GM23248 (cell line): ENCODE measurements around the gene FBXO46. TPM values are rescaled to one million over a fixed set of nuclear protein-coding genes. Genes with fewer than 3 reads are reported as not detected.
A peak's percentile ranks its signal among the peaks of the same experiment; 100 is the strongest.
"Not testable (repeated sequence)": the region's sequence is repeated elsewhere in the genome, so short reads cannot be mapped to it uniquely, and the experiment has no call there.

Experiments
- DNase-seq: peaks from one replicate; pipeline ENCODE4 v3.0.0-alpha.2; 2015
- H2AFZ ChIP-seq: fragments of 200-600 bp; sonication (generic); 2 replicates; pipeline ENCODE4 v1.6.1; 2016; ENCODE audit warnings: antibody characterized with exemption
- H3F3A ChIP-seq: fragments of 200-600 bp; sonication (generic); 2 replicates; pipeline ENCODE4 v1.6.1; 2016; ENCODE audit warnings: mild to moderate bottlenecking, antibody characterized with exemption, mixed run types; ENCODE audit not compliant: insufficient read depth
- H3K27ac ChIP-seq: fragments of 200-600 bp; sonication (generic); 2 replicates; pipeline ENCODE4 v1.5.1; 2016; ENCODE audit warnings: mild to moderate bottlenecking
- H3K27me3 ChIP-seq: fragments of 200-600 bp; sonication (generic); replicated peaks from 2 replicates; pipeline ENCODE4 v1.6.1; 2016; ENCODE audit warnings: mild to moderate bottlenecking; ENCODE audit not compliant: insufficient read depth
- H3K36me3 ChIP-seq: fragments of 200-600 bp; sonication (generic); 2 replicates; pipeline ENCODE4 v1.6.1; 2016; ENCODE audit warnings: low read depth, mild to moderate bottlenecking
- H3K4me1 ChIP-seq: fragments of 200-600 bp; sonication (generic); 2 replicates; pipeline ENCODE4 v1.6.1; 2016; ENCODE audit warnings: mild to moderate bottlenecking; ENCODE audit not compliant: insufficient read depth
- H3K4me2 ChIP-seq: fragments of 200-600 bp; sonication (generic); one replicate; pipeline ENCODE4 v1.6.1; 2016; ENCODE audit warnings: mild to moderate bottlenecking; ENCODE audit not compliant: unreplicated experiment
- H3K4me3 ChIP-seq: fragments of 200-600 bp; sonication (generic); 2 replicates; pipeline ENCODE4 v1.5.1; 2016; ENCODE audit warnings: mild to moderate bottlenecking
- H3K79me2 ChIP-seq: fragments of 200-600 bp; sonication (generic); 2 replicates; pipeline ENCODE4 v1.6.1; 2016; ENCODE audit warnings: mild to moderate bottlenecking; ENCODE audit not compliant: insufficient read depth
- H3K9ac ChIP-seq: fragments of 200-600 bp; sonication (generic); 2 replicates; pipeline ENCODE4 v1.6.1; 2016; ENCODE audit warnings: mild to moderate bottlenecking
- H3K9me2 ChIP-seq: fragments of 200-600 bp; sonication (generic); 2 replicates; pipeline ENCODE4 v1.6.1; 2016; ENCODE audit warnings: mixed run types, mild to moderate bottlenecking, moderate library complexity; ENCODE audit not compliant: insufficient read depth
- H3K9me3 ChIP-seq: fragments of 200-600 bp; sonication (generic); one replicate; pipeline ENCODE4 v1.6.1; 2017; ENCODE audit warnings: low read depth
- H4K20me1 ChIP-seq: fragments of 200-600 bp; sonication (generic); 2 replicates; pipeline ENCODE4 v1.6.0; 2016; ENCODE audit not compliant: insufficient read depth
- EZH2 ChIP-seq: fragments of 200-600 bp; sonication (generic); IDR thresholded peaks from 2 replicates; pipeline ENCODE4 v1.6.1; 2018; ENCODE audit warnings: antibody characterized with exemption, mild to moderate bottlenecking; ENCODE audit not compliant: insufficient read depth, poor library complexity, severe bottlenecking
- EZH2phosphoT487 ChIP-seq: fragments of 200-600 bp; sonication (generic); IDR thresholded peaks from 2 replicates; pipeline ENCODE4 v1.6.1; 2018; ENCODE audit warnings: antibody characterized with exemption, moderate library complexity, mild to moderate bottlenecking, low read depth; ENCODE audit not compliant: insufficient read depth
- WGBS, 2 experiments: methylation state at CpG; one replicate each; pipeline ENCODE4 v1.1.6; 2015 to 2017; ENCODE audit warnings: low lambda C conversion rate in 2 of 2, low coverage in 1 of 2; ENCODE audit errors: missing lambda C conversion rate in 2 of 2; 5-methylcytosine and 5-hydroxymethylcytosine counted together
- in situ Hi-C: fragments of 300-500 bp; cut with MboI; formaldehyde crosslinking; loops from 2 replicates; pipeline ENCODE4 v1.15.0; 2020
- polyA plus RNA-seq: library from polyadenylated mRNA; unstranded; fragments of >200 nt; fragmentation: Nextera tagmentation; extraction: Ambion mirVana; gene quantifications from 2 replicates; pipeline ENCODE4 v1.2.1, GENCODE V29; 2016
- total RNA-seq: library from RNA; depleted of rRNA; stranded (reverse); fragments of >200 nt; shearing (Covaris generic); gene quantifications from 2 replicates; pipeline ENCODE4 v1.2.3, GENCODE V29; 2014

The FBXO46 gene
- total and polyA plus RNA-seq, 2 experiments from 2014 or later = 3.1 to 6.3 TPM

DNA sequence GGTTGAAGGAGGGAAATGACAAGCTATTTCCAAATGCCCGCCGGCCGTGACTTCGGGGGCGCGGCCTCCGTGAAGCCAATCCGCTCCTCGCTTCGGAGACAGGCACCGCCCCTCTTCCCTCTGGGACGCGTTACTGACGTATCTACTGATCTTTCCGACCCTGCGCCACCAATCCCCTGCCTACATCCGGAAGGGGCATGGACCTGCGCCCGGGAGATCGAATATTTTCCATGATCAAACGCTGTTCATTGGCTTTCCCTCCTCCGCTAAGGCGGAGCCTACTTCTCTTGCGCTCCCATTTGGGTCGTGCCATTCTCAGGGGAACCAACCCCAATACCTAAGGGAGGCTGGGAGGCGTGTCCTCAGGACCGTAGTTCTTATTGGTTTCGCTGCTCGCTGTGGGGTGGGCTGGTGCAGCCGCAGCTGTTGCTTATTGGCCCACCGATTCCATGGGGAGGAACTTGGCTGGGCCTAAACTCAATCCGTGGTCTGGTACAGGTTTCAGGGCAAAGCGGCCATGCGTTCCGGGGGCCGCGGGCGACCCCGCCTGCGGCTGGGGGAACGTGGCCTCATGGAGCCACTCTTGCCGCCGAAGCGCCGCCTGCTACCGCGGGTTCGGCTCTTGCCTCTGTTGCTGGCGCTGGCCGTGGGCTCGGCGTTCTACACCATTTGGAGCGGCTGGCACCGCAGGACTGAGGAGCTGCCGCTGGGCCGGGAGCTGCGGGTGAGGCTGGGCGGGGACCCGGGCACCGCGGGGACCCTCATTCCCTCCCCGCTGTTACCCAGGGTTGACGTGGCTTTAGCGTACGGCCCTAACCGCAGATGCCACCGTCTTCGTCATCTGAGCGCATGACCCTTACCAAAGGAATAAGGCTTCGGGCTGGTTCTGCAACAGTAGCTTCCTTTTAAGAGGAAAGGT lies 38.2 kb downstream of the FBXO46 start, which contains the start of gene QPCTL:
Gene QPCTL (plus strand): TSS at position 480 of the 919 bp plus-strand sequence. CDS start 38 bp downstream, at position 518.
- Histone ChIP-seq H3K9me2 (no peaks in the 10 kb centered on the region), H3F3A (no peaks in the 10 kb centered on the region), H3K9ac (peak within 1 kb of the TSS; percentile 95), H4K20me1 (no peaks in the 10 kb centered on the region), H3K79me2 (peaks cover 35% of the 10 kb centered on the region), H3K4me3 (peak within 1 kb of the TSS; percentile 86), H3K4me1 (peaks cover 5% of the 10 kb centered on the region; the same call in 1 of the 2 replicates), H3K36me3 (peaks cover 10% of the 10 kb centered on the region; the same call in 1 of the 2 replicates), H3K9me3 (no peaks in the 10 kb centered on the region), H3K27ac (peak within 1 kb of the TSS; percentile 89), H3K27me3 (no peaks in the 10 kb centered on the region), H3K4me2 (peak within 1 kb of the TSS; percentile 93), H2AFZ (peak within 1 kb of the TSS; percentile 92)
- peak; percentile 100 for DNase-seq
- in situ Hi-C loops = no loop called here
- 0 to 1% methylated on average over 55 to 69 of the region's 70 CpGs for WGBS, 2 experiments
- no peak for TF ChIP-seq EZH2
- no peak for TF ChIP-seq EZH2phosphoT487

DNA sequence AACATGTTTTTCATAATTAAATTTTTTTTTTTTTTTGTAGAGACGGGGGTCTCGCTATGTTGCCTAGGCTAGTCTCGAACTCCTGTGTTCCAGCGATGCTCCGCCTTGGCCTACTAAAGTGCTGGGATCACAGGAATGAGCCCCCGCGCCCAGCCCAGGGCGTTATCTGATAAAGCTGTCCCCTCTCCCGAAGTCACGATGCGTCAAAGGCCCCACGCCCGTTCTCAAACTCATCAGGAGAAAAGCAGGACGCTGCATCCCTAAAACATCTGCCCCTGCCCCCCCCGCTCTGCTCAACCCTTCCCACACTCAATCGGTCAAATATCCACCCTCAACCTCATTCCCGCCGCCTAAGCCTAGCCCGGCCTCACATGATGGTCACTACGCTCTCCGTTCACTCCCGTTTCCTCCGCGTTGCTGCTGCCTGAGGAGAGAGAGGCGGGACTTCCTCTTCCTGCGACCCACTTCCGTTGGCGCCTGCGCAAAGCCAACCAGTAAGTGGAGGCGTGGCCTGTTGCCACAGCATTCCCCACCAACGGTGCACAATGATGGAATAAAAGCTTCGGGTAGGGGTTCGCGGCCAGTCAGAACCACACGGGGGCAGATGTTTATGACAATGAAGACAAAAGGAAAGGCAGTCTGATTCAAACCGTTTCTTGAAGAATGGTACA lies 39.0 kb downstream of the FBXO46 start, which contains the start of gene SNRPD2:
Gene SNRPD2 (minus strand): TSS at position 438 of the 671 bp plus-strand sequence. CDS start 65 bp downstream, at position 373.
- Histone ChIP-seq H3K27me3 (no peaks in the 10 kb centered on the region), H3F3A (no peaks in the 10 kb centered on the region), H3K9ac (peak within 1 kb of the TSS; percentile 95), H3K79me2 (peaks cover 35% of the 10 kb centered on the region), H4K20me1 (no peaks in the 10 kb centered on the region), H3K9me3 (no peaks in the 10 kb centered on the region), H3K4me1 (peaks cover 5% of the 10 kb centered on the region; the same call in 1 of the 2 replicates), H2AFZ (peak within 1 kb of the TSS; percentile 92), H3K36me3 (peaks cover 12% of the 10 kb centered on the region; the same call in 1 of the 2 replicates), H3K4me2 (peak within 1 kb of the TSS; percentile 93), H3K9me2 (no peaks in the 10 kb centered on the region), H3K4me3 (peak within 1 kb of the TSS; percentile 86), H3K27ac (peak within 1 kb of the TSS; percentile 89)
- WGBS, 2 experiments = 1% methylated on average over 35 to 36 of the region's 36 CpGs
- DNase-seq = peak; percentile 98
- TF ChIP-seq EZH2 (no peak), EZH2phosphoT487 (no peak)
- in situ Hi-C loops = no loop called here

DNA sequence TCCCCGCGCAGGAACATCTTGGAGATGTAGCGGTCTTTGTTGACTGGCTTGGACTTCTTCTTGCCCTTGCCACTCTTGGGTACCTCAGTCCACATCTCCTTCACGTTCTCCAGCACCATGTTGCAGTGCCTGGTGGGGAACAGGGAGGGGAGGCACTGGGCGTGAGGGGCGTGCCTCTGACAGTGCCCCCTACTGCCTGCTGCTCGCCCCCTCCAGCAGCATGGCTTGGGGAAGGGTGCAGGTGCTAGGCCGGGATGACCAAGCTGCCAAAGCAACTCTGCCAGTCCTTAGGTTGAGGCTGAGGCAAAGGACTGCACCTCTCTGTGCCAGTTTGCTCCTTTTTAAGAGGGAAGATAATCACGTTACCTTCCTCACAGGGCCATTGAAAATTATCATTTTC lies 43.1 kb downstream of the FBXO46 start:
- H3K36me3 ChIP-seq = peaks cover 12% of the 10 kb centered on the region; the same call in 1 of the 2 replicates
- no peaks in the 10 kb centered on the region for H4K20me1 ChIP-seq
- 0 out of 2 replicates have a peak, but pooled peaks cover 12% of the 10 kb centered on the region for H3F3A ChIP-seq
- peaks cover 31% of the 10 kb centered on the region for H3K79me2 ChIP-seq
- in situ Hi-C loops = no loop called here
- no peaks in the 10 kb centered on the region for H3K9me3 ChIP-seq
- H3K9me2 ChIP-seq = no peaks in the 10 kb centered on the region
- no peaks in the 10 kb centered on the region for H3K27me3 ChIP-seq
- TF ChIP-seq EZH2phosphoT487 (no peak), EZH2 (no peak)
- no peak overlapping the region for H3K27ac ChIP-seq
- no peak overlapping the region for H3K4me3 ChIP-seq
- H2AFZ ChIP-seq = no peak overlapping the region
- WGBS, 2 experiments = 84 to 85% methylated on average over 6 to 9 of the region's 9 CpGs
- no peak overlapping the region for H3K9ac ChIP-seq
- peaks cover 5% of the 10 kb centered on the region; the same call in 1 of the 2 replicates for H3K4me1 ChIP-seq
- no peak overlapping the region for H3K4me2 ChIP-seq
- no peak for DNase-seq

DNA sequence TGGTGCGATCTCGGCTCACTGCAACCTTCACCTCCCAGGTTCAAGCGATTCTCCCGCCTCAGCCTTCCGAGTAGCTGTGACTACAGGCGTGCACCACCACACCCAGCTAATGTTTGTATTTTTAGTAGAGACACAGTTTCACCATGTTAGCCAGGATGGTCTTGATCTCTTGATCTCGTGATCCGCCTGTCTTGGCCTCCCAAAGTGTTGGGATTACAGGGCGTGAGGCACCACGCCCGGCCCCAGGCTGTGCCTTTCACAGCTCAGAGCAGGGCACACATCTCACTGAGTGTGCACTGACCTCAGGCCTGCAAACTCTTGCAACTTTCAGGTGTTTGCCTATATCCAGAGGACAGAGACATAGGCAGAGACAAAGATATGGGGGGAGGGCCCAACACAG lies 45.7 kb downstream of the FBXO46 start:
- in situ Hi-C loops, DNase-seq, H3K9me2 ChIP-seq, H4K20me1 ChIP-seq, H3K4me3 ChIP-seq, H3K27me3 ChIP-seq, H3K9me3 ChIP-seq, H3K4me2 ChIP-seq, H3K27ac ChIP-seq, H3K9ac ChIP-seq, H3K4me1 ChIP-seq, H2AFZ ChIP-seq: not testable (repeated sequence)
- H3K36me3 ChIP-seq = peaks cover 12% of the 10 kb centered on the region; the same call in 1 of the 2 replicates
- peaks cover 18% of the 10 kb centered on the region for H3K79me2 ChIP-seq
- 82 to 86% methylated on average over 9 to 11 of the region's 11 CpGs for WGBS, 2 experiments
- peaks cover 17% of the 10 kb centered on the region; the same call in 1 of the 2 replicates for H3F3A ChIP-seq
